Stimulated activated CD4-positive, alpha-beta T cell treated with anti-CD3 and anti-CD28 coated beads, Interleukin-4, amount 100 ng/mL, for 4 hours (primary cell): ENCODE results near the gene DIAPH3.
"Not testable (repeated sequence)": the region's sequence is repeated elsewhere in the genome, so short reads cannot be mapped to it uniquely, and the experiment has no call there.

Source experiments
- DNase-seq, 2 experiments: peaks; one replicate each; pipeline ENCODE4 v3.0.0-alpha.2; 2020

The DIAPH3 gene

GRCh38 chr13:60091573-60091972 lies 72.2 kb downstream of the DIAPH3 start:
- DNase-seq, result no peak

GRCh38 chr13:60090574-60090973 lies 73.2 kb downstream of the DIAPH3 start:
- no peak for DNase-seq

- DNase-seq, result not testable (repeated sequence)
These were observed 79.9 kb downstream of the DIAPH3 start for GRCh38 chr13:60083780-60084179.

- DNase-seq, result no peak
These were observed 82.9 kb downstream of the DIAPH3 start for GRCh38 chr13:60080850-60081249.

GRCh38 chr13:60078226-60078625 lies 85.5 kb downstream of the DIAPH3 start:
- DNase-seq, result no peak

- no peak for DNase-seq
These were observed 87.9 kb downstream of the DIAPH3 start for GRCh38 chr13:60075850-60076249.

GRCh38 chr13:60074397-60074796 lies 89.3 kb downstream of the DIAPH3 start:
- no peak for DNase-seq

- DNase-seq, result no peak
These were observed 97.5 kb downstream of the DIAPH3 start for GRCh38 chr13:60066226-60066625.

GRCh38 chr13:60062502-60062901 lies 101.2 kb downstream of the DIAPH3 start:
- DNase-seq, result no peak

GRCh38 chr13:60061737-60062136 lies 102.0 kb downstream of the DIAPH3 start:
- no peak for DNase-seq

- no peak for DNase-seq
These were observed 111.9 kb downstream of the DIAPH3 start for GRCh38 chr13:60051754-60052285.

- not testable (repeated sequence) for DNase-seq
These were observed 115.4 kb downstream of the DIAPH3 start for GRCh38 chr13:60048353-60048752.

GRCh38 chr13:60047918-60048317 lies 115.8 kb downstream of the DIAPH3 start:
- no peak for DNase-seq

- no peak for DNase-seq
These were observed 119.4 kb downstream of the DIAPH3 start for GRCh38 chr13:60044321-60044720.

GRCh38 chr13:60043262-60043661 lies 120.5 kb downstream of the DIAPH3 start:
- DNase-seq, result no peak

- DNase-seq, result not testable (repeated sequence)
These were observed 123.1 kb downstream of the DIAPH3 start for GRCh38 chr13:60040668-60041067.

- DNase-seq, result no peak
These were observed 127.9 kb downstream of the DIAPH3 start for GRCh38 chr13:60035874-60036273.

GRCh38 chr13:60032851-60033250 lies 130.9 kb downstream of the DIAPH3 start:
- no peak for DNase-seq

GRCh38 chr13:60028021-60028420 lies 135.7 kb downstream of the DIAPH3 start:
- DNase-seq, result no peak

- DNase-seq, result no peak
These were observed 137.4 kb downstream of the DIAPH3 start for GRCh38 chr13:60026286-60026685.

GRCh38 chr13:60020288-60020687 lies 143.4 kb downstream of the DIAPH3 start:
- DNase-seq, result no peak

- no peak for DNase-seq
These were observed 144.4 kb downstream of the DIAPH3 start for GRCh38 chr13:60019119-60019993.

GRCh38 chr13:60018536-60018935 lies 145.2 kb downstream of the DIAPH3 start:
- DNase-seq, result no peak

- DNase-seq, result no peak
These were observed 147.5 kb downstream of the DIAPH3 start for GRCh38 chr13:60016229-60016628.

- DNase-seq, result no peak
These were observed 150.6 kb downstream of the DIAPH3 start for GRCh38 chr13:60013166-60013565.
